Smooth muscle cell (in vitro differentiated cells): Measurements from ENCODE around the gene PARS2. TPM values are rescaled to one million over a fixed set of nuclear protein-coding genes. Genes with fewer than 3 reads are reported as not detected.

Experiments used
- DNase-seq: peaks from one replicate; lab custom pipeline; 2025; ENCODE audit not compliant: unreplicated experiment; lab: John Stamatoyannopoulos, UW
- H2AFZ ChIP-seq: fragments of 200-600 bp; sonication (generic); 2 replicates; pipeline ENCODE4 v1.6.0; 2016; ENCODE audit warnings: antibody characterized with exemption, low read depth, mild to moderate bottlenecking
- H3F3A ChIP-seq: fragments of 200-600 bp; sonication (generic); 2 replicates; pipeline ENCODE4 v1.6.0; 2017; ENCODE audit warnings: antibody characterized with exemption, low read depth
- H3K27ac ChIP-seq: fragments of 200-600 bp; sonication (generic); 2 replicates; pipeline ENCODE4 v1.5.1; 2016; ENCODE audit warnings: low read depth, mild to moderate bottlenecking
- H3K27me3 ChIP-seq: fragments of 200-600 bp; sonication (generic); 2 replicates; pipeline ENCODE4 v1.6.1; 2016; ENCODE audit warnings: low read depth, mild to moderate bottlenecking
- H3K36me3 ChIP-seq: fragments of 200-600 bp; sonication (generic); 2 replicates; pipeline ENCODE4 v1.5.1; 2016; ENCODE audit warnings: low read depth
- H3K4me1 ChIP-seq: fragments of 200-600 bp; sonication (generic); 2 replicates; pipeline ENCODE4 v1.5.1; 2016; ENCODE audit warnings: low read depth
- H3K4me2 ChIP-seq: fragments of 200-600 bp; sonication (generic); 2 replicates; pipeline ENCODE4 v1.6.0; 2016; ENCODE audit warnings: mild to moderate bottlenecking
- H3K4me3 ChIP-seq: fragments of 200-600 bp; sonication (generic); 2 replicates; pipeline ENCODE4 v1.5.1; 2016; ENCODE audit warnings: mild to moderate bottlenecking
- H3K79me2 ChIP-seq: fragments of 200-600 bp; sonication (generic); 2 replicates; pipeline ENCODE4 v1.6.0; 2016; ENCODE audit warnings: low read depth, mild to moderate bottlenecking
- H3K9ac ChIP-seq: fragments of 200-600 bp; sonication (generic); 2 replicates; pipeline ENCODE4 v1.6.0; 2016; ENCODE audit warnings: low read depth
- H3K9me3 ChIP-seq: fragments of 200-600 bp; sonication (generic); replicated peaks from 2 replicates; pipeline ENCODE4 v1.5.1; 2016; ENCODE audit warnings: low read depth
- H4K20me1 ChIP-seq: fragments of 200-600 bp; sonication (generic); 2 replicates; pipeline ENCODE4 v1.6.0; 2016; ENCODE audit warnings: low read depth
- WGBS: methylation state at CpG from one replicate; pipeline ENCODE4 v1.1.7; 2016; ENCODE audit warnings: low lambda C conversion rate; 5-methylcytosine and 5-hydroxymethylcytosine counted together
- polyA plus RNA-seq: library from polyadenylated mRNA; unstranded; fragments of >200 nt; fragmentation: Nextera tagmentation; extraction: Ambion mirVana; gene quantifications from 2 replicates; pipeline ENCODE4 v1.2.1, GENCODE V29; 2016
- total RNA-seq: library from RNA; depleted of rRNA; stranded (reverse); fragments of >200 nt; gene quantifications from 2 replicates; pipeline ENCODE4 v1.2.3, GENCODE V29; 2014
- TF ChIP-seq, protein P1 (sequence below): fragments of 200-600 bp; sonication (generic); IDR thresholded peaks from 2 replicates; pipeline ENCODE4 v1.5.1; 2017; ENCODE audit warnings: borderline replicate concordance, mild to moderate bottlenecking, antibody characterized with exemption; ENCODE audit not compliant: insufficient read depth, poor library complexity, severe bottlenecking

The PARS2 gene
- total and polyA plus RNA-seq, 2 experiments from 2014 or later, result 1.7 to 5.7 TPM

- H3K36me3 ChIP-seq, result no peaks in the 10 kb centered on the region
- 91% methylated on average over 2 of the region's 2 CpGs for WGBS
- DNase-seq, result no peak
These were observed 32.6 kb upstream of the PARS2 start for GRCh38 chr1:54796902-54797301.

DNA sequence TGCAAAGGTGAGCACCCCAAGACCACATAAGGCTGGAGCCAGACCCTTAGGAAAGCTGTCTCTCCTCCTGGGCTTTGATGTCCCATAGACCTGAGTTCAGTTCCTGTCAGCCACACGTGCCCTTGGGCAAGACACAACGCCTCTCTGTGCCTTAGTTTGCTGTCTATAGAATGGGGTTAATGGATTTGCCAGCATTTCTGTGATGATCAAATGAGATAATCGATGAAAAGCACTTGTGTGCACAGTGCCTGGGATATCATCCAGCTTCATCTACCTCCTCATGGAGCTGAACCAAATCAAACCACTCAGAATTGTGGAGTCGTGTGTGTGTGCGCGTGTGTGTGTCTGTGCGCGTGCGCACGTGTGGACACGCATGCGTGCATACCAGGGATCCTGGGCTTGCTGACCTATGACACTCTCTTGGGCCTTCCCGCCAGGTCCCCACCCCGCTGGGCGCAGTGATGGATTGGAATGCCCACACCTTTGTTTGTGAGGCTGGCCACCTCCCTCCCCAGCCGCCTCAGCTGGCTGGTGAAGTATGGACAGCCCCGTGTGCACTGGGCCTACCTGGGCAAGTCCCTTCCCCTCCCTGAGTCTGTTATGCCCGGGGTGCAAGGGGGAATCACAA lies 31.6 kb upstream of the PARS2 start:
- TF ChIP-seq, protein P1, sequence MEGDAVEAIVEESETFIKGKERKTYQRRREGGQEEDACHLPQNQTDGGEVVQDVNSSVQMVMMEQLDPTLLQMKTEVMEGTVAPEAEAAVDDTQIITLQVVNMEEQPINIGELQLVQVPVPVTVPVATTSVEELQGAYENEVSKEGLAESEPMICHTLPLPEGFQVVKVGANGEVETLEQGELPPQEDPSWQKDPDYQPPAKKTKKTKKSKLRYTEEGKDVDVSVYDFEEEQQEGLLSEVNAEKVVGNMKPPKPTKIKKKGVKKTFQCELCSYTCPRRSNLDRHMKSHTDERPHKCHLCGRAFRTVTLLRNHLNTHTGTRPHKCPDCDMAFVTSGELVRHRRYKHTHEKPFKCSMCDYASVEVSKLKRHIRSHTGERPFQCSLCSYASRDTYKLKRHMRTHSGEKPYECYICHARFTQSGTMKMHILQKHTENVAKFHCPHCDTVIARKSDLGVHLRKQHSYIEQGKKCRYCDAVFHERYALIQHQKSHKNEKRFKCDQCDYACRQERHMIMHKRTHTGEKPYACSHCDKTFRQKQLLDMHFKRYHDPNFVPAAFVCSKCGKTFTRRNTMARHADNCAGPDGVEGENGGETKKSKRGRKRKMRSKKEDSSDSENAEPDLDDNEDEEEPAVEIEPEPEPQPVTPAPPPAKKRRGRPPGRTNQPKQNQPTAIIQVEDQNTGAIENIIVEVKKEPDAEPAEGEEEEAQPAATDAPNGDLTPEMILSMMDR, result no peak
- 93% methylated on average over 18 of the region's 18 CpGs for WGBS
- no peak overlapping the region for H2AFZ ChIP-seq

More at GRCh38 chr1:54796902-54797301, 32.6 kb upstream of the PARS2 start:
- Histone ChIP-seq H3K4me3 (no peak overlapping the region), H3K9me3 (no peaks in the 10 kb centered on the region), H3K79me2 (no peaks in the 10 kb centered on the region), H2AFZ (no peak overlapping the region), H4K20me1 (no peaks in the 10 kb centered on the region), H3F3A (no peaks in the 10 kb centered on the region), H3K27ac (no peak overlapping the region), H3K27me3 (peaks cover 28% of the 10 kb centered on the region), H3K4me2 (no peak overlapping the region), H3K4me1 (no peaks in the 10 kb centered on the region), H3K9ac (no peak overlapping the region)
- TF ChIP-seq, protein P1, result no peak

DNA sequence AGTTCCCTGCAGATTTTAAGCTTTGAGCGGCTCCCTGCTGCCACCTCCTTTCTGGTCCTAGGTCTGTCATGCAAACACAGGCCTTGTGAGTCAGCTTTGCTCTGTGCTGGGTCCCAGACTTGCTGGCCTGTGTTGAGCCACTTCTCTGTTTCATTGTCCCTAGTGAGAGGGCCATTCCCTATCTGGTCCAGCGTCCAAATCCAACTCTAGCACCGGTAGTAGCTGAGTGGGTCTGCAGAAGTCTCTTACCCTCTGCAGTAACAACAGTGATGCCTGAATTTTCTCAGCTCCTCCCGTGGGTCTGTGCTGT lies 31.0 kb upstream of the PARS2 start:
- Histone ChIP-seq H3F3A (no peaks in the 10 kb centered on the region), H3K27ac (no peak overlapping the region), H3K9ac (no peak overlapping the region), H3K36me3 (no peaks in the 10 kb centered on the region), H3K4me3 (no peak overlapping the region), H3K79me2 (no peaks in the 10 kb centered on the region), H3K4me1 (no peaks in the 10 kb centered on the region), H2AFZ (no peak overlapping the region), H3K9me3 (no peaks in the 10 kb centered on the region), H3K4me2 (no peak overlapping the region), H4K20me1 (no peaks in the 10 kb centered on the region), H3K27me3 (peaks cover 12% of the 10 kb centered on the region)
- DNase-seq, result no peak
- TF ChIP-seq, protein P1, result no peak
- 74% methylated on average over 4 of the region's 4 CpGs for WGBS

More for the DNA sequence above, 31.6 kb upstream of the PARS2 start:
- Histone ChIP-seq H3K27me3 (peaks cover 18% of the 10 kb centered on the region), H3F3A (no peaks in the 10 kb centered on the region), H3K36me3 (no peaks in the 10 kb centered on the region), H4K20me1 (no peaks in the 10 kb centered on the region), H3K9ac (no peak overlapping the region), H3K79me2 (no peaks in the 10 kb centered on the region), H3K9me3 (no peaks in the 10 kb centered on the region), H3K4me2 (no peak overlapping the region), H3K4me3 (no peak overlapping the region), H3K27ac (no peak overlapping the region), H3K4me1 (no peaks in the 10 kb centered on the region)
- DNase-seq, result no peak
